Measurements from ENCODE around the gene RBM45. TPM values are rescaled to one million over a fixed set of nuclear protein-coding genes. Genes with fewer than 3 reads are reported as not detected.

RBM45 gene
- total and polyA plus RNA-seq, 8 donors: 7.1 to 37.9 (median 15.8) TPM

DNA sequence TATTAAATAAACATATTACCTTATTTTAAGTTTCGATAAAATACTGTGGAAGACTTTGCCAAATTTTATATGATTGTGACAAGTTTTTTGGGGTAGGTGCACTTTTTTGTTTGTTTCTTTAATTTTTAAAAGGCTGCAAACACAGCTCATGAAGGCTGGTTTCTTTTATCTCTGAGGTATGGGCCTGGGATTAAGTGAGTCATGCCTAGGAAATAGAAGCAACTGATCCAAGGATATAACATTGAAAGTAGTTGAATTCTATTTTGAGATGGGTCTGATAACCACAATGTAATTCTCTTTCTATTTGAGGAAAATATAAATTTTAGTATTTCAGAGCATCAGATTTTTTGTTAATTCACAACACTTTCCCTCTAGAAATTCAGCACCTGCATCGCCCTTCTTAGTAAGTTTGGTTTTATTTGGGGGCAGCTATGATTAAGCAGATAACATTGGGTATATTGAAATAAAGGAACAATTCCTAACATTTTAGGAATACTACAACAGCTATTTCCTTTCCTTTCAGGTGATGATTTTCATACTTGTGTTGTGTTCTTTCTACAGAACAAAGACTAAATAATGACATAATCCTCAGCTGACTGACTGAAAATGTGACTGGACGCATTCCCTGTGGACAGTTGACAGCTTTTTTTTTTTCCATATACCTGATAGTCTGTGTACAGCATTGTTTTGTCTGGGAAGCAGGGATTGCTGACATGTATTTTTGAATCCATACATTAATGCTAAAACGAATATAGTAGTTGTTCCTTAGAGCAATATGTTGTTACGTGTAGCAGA is 16.8 kb downstream of the RBM45 start:
- Histone ChIP-seq H3K27me3 (no peaks in the 10 kb centered on the region), H3K36me3 (peaks cover 31 to 71% (median 65%) of the 10 kb centered on the region in 4 donors), H3K9me3 (no peaks in the 10 kb centered on the region), H3K27ac (no peak overlapping the region), H3K4me3 (no peak overlapping the region), H3K4me1 (no peaks in the 10 kb centered on the region)
- WGBS, 5 donors: 91 to 96% (median 93%) methylated on average over 5 of the region's 5 CpGs
- no peak for TF ChIP-seq POLR2A (IDR thresholded peaks at IDR 0.05)
- TF ChIP-seq POLR2AphosphoS5 (IDR thresholded peaks at IDR 0.05): no peak
- TF ChIP-seq, protein P1, sequence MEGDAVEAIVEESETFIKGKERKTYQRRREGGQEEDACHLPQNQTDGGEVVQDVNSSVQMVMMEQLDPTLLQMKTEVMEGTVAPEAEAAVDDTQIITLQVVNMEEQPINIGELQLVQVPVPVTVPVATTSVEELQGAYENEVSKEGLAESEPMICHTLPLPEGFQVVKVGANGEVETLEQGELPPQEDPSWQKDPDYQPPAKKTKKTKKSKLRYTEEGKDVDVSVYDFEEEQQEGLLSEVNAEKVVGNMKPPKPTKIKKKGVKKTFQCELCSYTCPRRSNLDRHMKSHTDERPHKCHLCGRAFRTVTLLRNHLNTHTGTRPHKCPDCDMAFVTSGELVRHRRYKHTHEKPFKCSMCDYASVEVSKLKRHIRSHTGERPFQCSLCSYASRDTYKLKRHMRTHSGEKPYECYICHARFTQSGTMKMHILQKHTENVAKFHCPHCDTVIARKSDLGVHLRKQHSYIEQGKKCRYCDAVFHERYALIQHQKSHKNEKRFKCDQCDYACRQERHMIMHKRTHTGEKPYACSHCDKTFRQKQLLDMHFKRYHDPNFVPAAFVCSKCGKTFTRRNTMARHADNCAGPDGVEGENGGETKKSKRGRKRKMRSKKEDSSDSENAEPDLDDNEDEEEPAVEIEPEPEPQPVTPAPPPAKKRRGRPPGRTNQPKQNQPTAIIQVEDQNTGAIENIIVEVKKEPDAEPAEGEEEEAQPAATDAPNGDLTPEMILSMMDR (IDR thresholded peaks at IDR 0.05): no peak
- intact Hi-C loops (cut with DNase I; ENCODE audit: low total_unique reads): no loop called here
- DNase-seq: no peak

DNA sequence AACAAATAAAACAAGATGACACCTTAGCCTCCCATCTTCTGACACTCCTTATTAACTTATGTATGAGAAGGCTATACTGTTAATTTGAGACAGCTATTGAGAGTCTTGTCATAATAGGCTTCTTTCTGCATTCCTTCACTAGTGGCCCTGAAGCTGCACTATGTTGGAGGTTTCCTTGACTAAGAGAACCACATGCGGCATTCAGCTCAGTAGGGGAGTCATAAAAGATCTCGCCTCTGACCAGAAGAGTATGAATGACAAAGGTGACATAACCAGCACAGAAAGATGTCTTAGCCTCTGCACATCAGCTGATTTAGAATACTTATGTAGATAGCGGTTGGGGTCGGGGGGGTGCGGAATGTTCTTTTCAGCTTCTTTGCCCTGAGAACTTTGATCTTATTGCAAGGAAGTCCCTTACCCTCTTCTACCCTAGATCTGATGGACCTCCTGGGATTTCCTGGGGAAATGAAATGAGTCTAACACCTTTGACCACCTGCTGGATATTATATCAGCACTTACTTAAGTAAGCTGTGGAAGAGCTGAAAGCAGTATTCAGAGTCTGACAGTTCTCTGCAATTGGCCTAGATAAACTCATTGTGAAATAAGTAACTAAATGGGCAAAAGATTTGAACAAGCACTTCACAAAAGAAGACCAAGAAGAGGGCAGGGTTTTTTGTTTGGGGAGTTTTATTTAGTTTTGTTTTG is 24.2 kb downstream of the RBM45 start:
- H3K27me3 ChIP-seq: no peaks in the 10 kb centered on the region
- no peak for DNase-seq
- TF ChIP-seq, protein P1 (IDR thresholded peaks at IDR 0.05): no peak
- WGBS, 5 donors: 95 to 99% (median 96%) methylated on average over 5 of the region's 5 CpGs
- H3K4me3 ChIP-seq: no peak overlapping the region
- H3K9me3 ChIP-seq: no peaks in the 10 kb centered on the region
- no peaks in the 10 kb centered on the region for H3K4me1 ChIP-seq
- intact Hi-C loops (cut with DNase I; ENCODE audit: low total_unique reads): no loop called here
- peaks cover 0 to 35% (median 26%) of the 10 kb centered on the region in 4 donors for H3K36me3 ChIP-seq
- H3K27ac ChIP-seq: no peak overlapping the region

DNA sequence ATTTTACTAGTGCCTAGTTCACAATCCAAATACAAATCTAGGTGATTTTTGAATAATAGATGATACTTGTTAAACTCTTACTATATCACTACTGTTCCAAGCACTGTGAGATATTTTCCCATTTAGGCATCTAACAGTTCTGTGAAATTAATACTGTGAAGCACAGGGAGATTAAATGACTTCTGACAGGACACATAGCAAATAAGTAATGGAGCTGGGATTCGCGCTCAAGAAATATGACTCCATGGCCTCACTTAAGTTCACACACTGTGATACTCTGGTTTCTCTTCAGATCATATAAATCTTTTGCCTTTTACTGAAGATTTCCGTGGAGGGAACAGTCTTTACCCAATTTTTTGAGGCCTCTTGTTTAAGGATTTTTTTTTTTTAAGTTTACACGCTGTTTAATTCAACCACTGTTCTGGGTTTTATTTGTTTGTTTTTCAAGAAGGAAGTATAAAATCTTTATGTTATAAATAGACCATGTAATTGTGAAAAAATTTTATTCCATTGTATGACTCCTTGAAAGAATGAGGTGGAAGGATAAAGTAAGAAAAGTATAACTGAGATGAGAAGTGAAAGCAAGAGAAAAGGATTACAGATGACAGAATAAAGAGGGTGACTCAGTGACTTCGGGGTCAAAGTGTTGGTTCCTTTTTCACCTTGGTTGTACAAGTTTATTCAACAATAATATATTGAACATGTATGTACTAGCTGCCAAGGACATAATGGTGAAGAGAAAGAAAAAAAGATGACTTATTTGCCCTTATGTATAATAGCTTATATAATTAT is 30.2 kb downstream of the RBM45 start:
- Histone ChIP-seq H3K27me3 (peaks cover 0 to 3% (median 0%) of the 10 kb centered on the region in 3 donors), H3K27ac (no peak overlapping the region), H3K9me3 (no peaks in the 10 kb centered on the region), H3K36me3 (no peaks in the 10 kb centered on the region), H3K4me1 (no peaks in the 10 kb centered on the region), H3K4me3 (no peak overlapping the region)
- intact Hi-C loops (cut with DNase I; ENCODE audit: low total_unique reads): no loop called here
- TF ChIP-seq POLR2AphosphoS5 (IDR thresholded peaks at IDR 0.05): no peak
- TF ChIP-seq, protein P1 (IDR thresholded peaks at IDR 0.05): no peak
- no peak for TF ChIP-seq EP300 (IDR thresholded peaks at IDR 0.05)
- TF ChIP-seq POLR2A (IDR thresholded peaks at IDR 0.05): no peak
- DNase-seq: no peak
- WGBS, 5 donors: 66 to 68% (median 67%) methylated on average over 5 of the region's 5 CpGs

DNA sequence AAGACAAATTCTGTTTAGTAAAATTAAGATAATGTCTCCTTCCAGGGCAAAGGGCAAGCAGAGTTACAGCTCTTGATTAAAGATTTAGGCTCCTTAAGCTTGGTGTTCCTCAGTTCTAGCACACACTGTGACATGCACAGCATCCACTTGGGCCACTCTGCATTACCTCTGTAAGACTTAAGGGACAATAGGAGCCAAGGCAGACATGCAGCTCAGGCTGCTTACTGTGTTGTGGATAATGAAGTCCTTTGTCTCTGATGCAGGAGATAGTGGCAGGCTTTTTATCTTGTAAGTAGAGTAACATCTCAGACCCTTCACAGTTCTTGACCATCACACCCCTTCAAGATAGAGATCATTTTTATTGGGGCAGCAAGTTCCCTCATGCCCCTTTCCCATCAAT is 31.2 kb downstream of the RBM45 start:
- DNase-seq: no peak
- no peak for TF ChIP-seq POLR2AphosphoS5 (IDR thresholded peaks at IDR 0.05)
- TF ChIP-seq POLR2A (IDR thresholded peaks at IDR 0.05): no peak
- TF ChIP-seq EP300 (IDR thresholded peaks at IDR 0.05): no peak
- TF ChIP-seq, protein P1 (IDR thresholded peaks at IDR 0.05): no peak
- H3K4me3 ChIP-seq: no peak overlapping the region
- no peak overlapping the region for H3K27ac ChIP-seq
- no peaks in the 10 kb centered on the region for H3K36me3 ChIP-seq
- H3K4me1 ChIP-seq: no peaks in the 10 kb centered on the region
- no peaks in the 10 kb centered on the region for H3K9me3 ChIP-seq
- intact Hi-C loops (cut with DNase I; ENCODE audit: low total_unique reads): no loop called here
- H3K27me3 ChIP-seq: peaks cover 0 to 10% (median 0%) of the 10 kb centered on the region in 3 donors
